Measurements from ENCODE around the gene IER3IP1. TPM values are rescaled to one million over a fixed set of nuclear protein-coding genes. Genes with fewer than 3 reads are reported as not detected.

The IER3IP1 gene
- total RNA-seq, 4 donors from 2014 or later, result 2.2 to 11.6 (median 5.8) TPM

GRCh38 chr18:47109720-47110119, 66.4 kb downstream of the IER3IP1 start:
- Histone ChIP-seq H3K27me3 (no peaks in the 10 kb centered on the region), H3K4me3 (no peak overlapping the region), H3K36me3 (peaks cover 0 to 49% (median 13%) of the 10 kb centered on the region in 4 donors), H3K9me3 (no peaks in the 10 kb centered on the region), H3K27ac (no peak overlapping the region), H3K4me1 (no peaks in the 10 kb centered on the region)
- no peak for DNase-seq
- 86% methylated on average over 1 of the region's 1 CpG; no CpG with 5 or more reads in 1 of the 2 donors for WGBS, 2 donors (ENCODE audit: low coverage in 1 of 2)
- TF ChIP-seq EP300 (IDR thresholded peaks at IDR 0.05; ENCODE audit: low read depth) (no peak), POLR2AphosphoS5 (IDR thresholded peaks at IDR 0.05) (no peak), CTCF (IDR thresholded peaks at IDR 0.05) (no peak), POLR2A (IDR thresholded peaks at IDR 0.05) (no peak)
- intact Hi-C loops (cut with DNase I; ENCODE audit: low total_unique reads), result no loop called here
- in situ Hi-C loops (cut with MboI; ENCODE audit: low pct_ligation_motif_present in 1 of 4, low pct_unique_long_range_greater_than_20kb in 1 of 4, low sequenced_read_pairs in 3 of 4), result no loop called here

- intact Hi-C loops (cut with DNase I; ENCODE audit: low total_unique reads) (no loop called here), in situ Hi-C loops (cut with MboI; ENCODE audit: low pct_ligation_motif_present in 1 of 4, low pct_unique_long_range_greater_than_20kb in 1 of 4, low sequenced_read_pairs in 3 of 4) (no loop called here)
- Histone ChIP-seq H3K4me1 (no peaks in the 10 kb centered on the region), H3K9me3 (no peaks in the 10 kb centered on the region), H3K27ac (no peak overlapping the region), H3K4me3 (no peak overlapping the region), H3K36me3 (peaks cover 0 to 42% (median 12%) of the 10 kb centered on the region in 4 donors), H3K27me3 (no peaks in the 10 kb centered on the region)
- WGBS, 2 donors (ENCODE audit: low coverage in 1 of 2), result 91% methylated on average over 7 of the region's 7 CpGs; no CpG with 5 or more reads in 1 of the 2 donors
- no peak for TF ChIP-seq POLR2AphosphoS5 (IDR thresholded peaks at IDR 0.05)
- no peak for TF ChIP-seq POLR2A (IDR thresholded peaks at IDR 0.05)
- TF ChIP-seq EP300 (IDR thresholded peaks at IDR 0.05; ENCODE audit: low read depth), result no peak
- TF ChIP-seq CTCF (IDR thresholded peaks at IDR 0.05), result no peak
- DNase-seq, result no peak
Observed at GRCh38 chr18:47108998-47109405, 67.2 kb downstream of the IER3IP1 start.

- no peak for DNase-seq
- H3K27me3 ChIP-seq, result no peaks in the 10 kb centered on the region
- peaks cover 0 to 42% (median 9%) of the 10 kb centered on the region in 4 donors for H3K36me3 ChIP-seq
- H3K9me3 ChIP-seq, result no peaks in the 10 kb centered on the region
- TF ChIP-seq POLR2AphosphoS5 (IDR thresholded peaks at IDR 0.05) (no peak), CTCF (IDR thresholded peaks at IDR 0.05) (no peak), POLR2A (IDR thresholded peaks at IDR 0.05) (no peak), EP300 (IDR thresholded peaks at IDR 0.05; ENCODE audit: low read depth) (no peak)
- H3K4me3 ChIP-seq, result no peak overlapping the region
- H3K27ac ChIP-seq, result no peak overlapping the region
- H3K4me1 ChIP-seq, result no peaks in the 10 kb centered on the region
- WGBS, 2 donors (ENCODE audit: low coverage in 1 of 2), result 87 to 91% methylated on average over 3 of the region's 3 CpGs
- intact Hi-C loops (cut with DNase I; ENCODE audit: low total_unique reads) (no loop called here), in situ Hi-C loops (cut with MboI; ENCODE audit: low pct_ligation_motif_present in 1 of 4, low pct_unique_long_range_greater_than_20kb in 1 of 4, low sequenced_read_pairs in 3 of 4) (no loop called here)
Observed at GRCh38 chr18:47108373-47108772, 67.8 kb downstream of the IER3IP1 start.

Small RNAs within 50 kb of the gene (small RNA-seq; reads per million reads assigned to genes)
- 0 reads per million in 4 donors for gene AC012254.4

Other genes with a start within 250 kb of the IER3IP1 start
- gene ELOA2, start 140.7 kb downstream of the IER3IP1 start, total RNA-seq, result not detected
- gene HDHD2, start 25.9 kb downstream of the IER3IP1 start, total RNA-seq, result 10 to 100 TPM; 14.2 to 63.3 (median 30.3) TPM
- not detected for gene SKOR2, start 75.3 kb upstream of the IER3IP1 start, total RNA-seq